Measurements from ENCODE around the gene BACH2. TPM values are rescaled to one million over a fixed set of nuclear protein-coding genes. Genes with fewer than 3 reads are reported as not detected.

Gene BACH2
- total RNA-seq, 1 donor: 3.6 TPM

GRCh38 chr6:90004511-90004910 lies 292.1 kb downstream of the BACH2 start:
- peak overlapping the region; percentile 33 for H3K4me2 ChIP-seq (ENCODE audit: insufficient read depth, low read length)
- H2AFZ ChIP-seq (ENCODE audit: low read length): peak overlapping the region; percentile 25
- H3K4me3 ChIP-seq (ENCODE audit: insufficient read depth, low read length): no peak overlapping the region
- H3K9me3 ChIP-seq (ENCODE audit: low read depth, low read length): no peaks in the 10 kb centered on the region
- no peak for TF ChIP-seq CTCF (IDR thresholded peaks at IDR 0.05; ENCODE audit: extremely low read depth, low read depth, low read length)
- H3K27me3 ChIP-seq (ENCODE audit: insufficient read depth, low read length): no peaks in the 10 kb centered on the region
- H3K79me2 ChIP-seq (ENCODE audit: insufficient read depth, low read length): no peaks in the 10 kb centered on the region
- DNase-seq (ENCODE audit: insufficient read length, low spot score, missing footprints): no peak
- no peaks in the 10 kb centered on the region for H3K36me3 ChIP-seq (ENCODE audit: insufficient read depth, low read length)
- no peaks in the 10 kb centered on the region for H4K20me1 ChIP-seq (ENCODE audit: insufficient read depth, low read length)
- peaks cover 35% of the 10 kb centered on the region for H3K4me1 ChIP-seq (ENCODE audit: insufficient read depth, low read length)
- H3K27ac ChIP-seq (ENCODE audit: low read depth, low read length): peak overlapping the region; percentile 0

GRCh38 chr6:90003941-90004340 lies 292.7 kb downstream of the BACH2 start:
- H2AFZ ChIP-seq (ENCODE audit: low read length): peak overlapping the region; percentile 23
- peak overlapping the region; percentile 33 for H3K4me2 ChIP-seq (ENCODE audit: insufficient read depth, low read length)
- no peaks in the 10 kb centered on the region for H3K36me3 ChIP-seq (ENCODE audit: insufficient read depth, low read length)
- H3K27ac ChIP-seq (ENCODE audit: low read depth, low read length): peak overlapping the region; percentile 0
- no peak for TF ChIP-seq CTCF (IDR thresholded peaks at IDR 0.05; ENCODE audit: extremely low read depth, low read depth, low read length)
- H3K4me1 ChIP-seq (ENCODE audit: insufficient read depth, low read length): peaks cover 31% of the 10 kb centered on the region
- H3K4me3 ChIP-seq (ENCODE audit: insufficient read depth, low read length): no peak overlapping the region
- no peaks in the 10 kb centered on the region for H3K79me2 ChIP-seq (ENCODE audit: insufficient read depth, low read length)
- H4K20me1 ChIP-seq (ENCODE audit: insufficient read depth, low read length): no peaks in the 10 kb centered on the region
- DNase-seq (ENCODE audit: insufficient read length, low spot score, missing footprints): no peak
- H3K27me3 ChIP-seq (ENCODE audit: insufficient read depth, low read length): no peaks in the 10 kb centered on the region
- H3K9me3 ChIP-seq (ENCODE audit: low read depth, low read length): no peaks in the 10 kb centered on the region

GRCh38 chr6:90003069-90003795 lies 293.4 kb downstream of the BACH2 start:
- Histone ChIP-seq H3K4me2 (ENCODE audit: insufficient read depth, low read length) (no peak overlapping the region), H3K79me2 (ENCODE audit: insufficient read depth, low read length) (no peaks in the 10 kb centered on the region), H3K27ac (ENCODE audit: low read depth, low read length) (no peak overlapping the region), H2AFZ (ENCODE audit: low read length) (no peak overlapping the region), H3K27me3 (ENCODE audit: insufficient read depth, low read length) (no peaks in the 10 kb centered on the region), H3K36me3 (ENCODE audit: insufficient read depth, low read length) (no peaks in the 10 kb centered on the region), H3K9me3 (ENCODE audit: low read depth, low read length) (no peaks in the 10 kb centered on the region), H4K20me1 (ENCODE audit: insufficient read depth, low read length) (no peaks in the 10 kb centered on the region), H3K4me1 (ENCODE audit: insufficient read depth, low read length) (peaks cover 26% of the 10 kb centered on the region), H3K4me3 (ENCODE audit: insufficient read depth, low read length) (no peak overlapping the region)
- DNase-seq (ENCODE audit: insufficient read length, low spot score, missing footprints): no peak
- no peak for TF ChIP-seq CTCF (IDR thresholded peaks at IDR 0.05; ENCODE audit: extremely low read depth, low read depth, low read length)

- no peak for TF ChIP-seq CTCF (IDR thresholded peaks at IDR 0.05; ENCODE audit: extremely low read depth, low read depth, low read length)
- Histone ChIP-seq H3K27ac (ENCODE audit: low read depth, low read length) (no peak overlapping the region), H3K4me1 (ENCODE audit: insufficient read depth, low read length) (peaks cover 33% of the 10 kb centered on the region), H4K20me1 (ENCODE audit: insufficient read depth, low read length) (no peaks in the 10 kb centered on the region), H3K9me3 (ENCODE audit: low read depth, low read length) (no peaks in the 10 kb centered on the region), H3K4me2 (ENCODE audit: insufficient read depth, low read length) (no peak overlapping the region), H3K79me2 (ENCODE audit: insufficient read depth, low read length) (no peaks in the 10 kb centered on the region), H3K4me3 (ENCODE audit: insufficient read depth, low read length) (no peak overlapping the region), H3K36me3 (ENCODE audit: insufficient read depth, low read length) (no peaks in the 10 kb centered on the region), H2AFZ (ENCODE audit: low read length) (no peak overlapping the region), H3K27me3 (ENCODE audit: insufficient read depth, low read length) (no peaks in the 10 kb centered on the region)
- no peak for DNase-seq (ENCODE audit: insufficient read length, low spot score, missing footprints)
These were observed 295.5 kb downstream of the BACH2 start for GRCh38 chr6:90000864-90001731.
